Stimulated activated CD4-positive, alpha-beta T cell treated with anti-CD3 and anti-CD28 coated beads, Interleukin-2, amount 100 ng/mL, for 4 hours (primary cell): Measurements from ENCODE around the gene C8A.

ENCODE experiments used
- DNase-seq: peaks from one replicate; pipeline ENCODE4 v3.0.0-alpha.2; 2020; ENCODE audit warnings: low read depth

Gene C8A

GRCh38 chr1:56966698-56966999 is 112.1 kb downstream of the C8A start:
- no peak for DNase-seq

- no peak for DNase-seq
Measured at GRCh38 chr1:56967355-56967754, 112.8 kb downstream of the C8A start.
